Psoas muscle (tissue), 8 donors: ENCODE measurements around the gene ASTN1. TPM values are rescaled to one million over a fixed set of nuclear protein-coding genes. Genes with fewer than 3 reads are reported as not detected.

Experiments
- ATAC-seq, 4 donors: fragments of 200-7000 bp; cut with Tn5 transposase; one replicate each; pipeline ENCODE4 v1.9.1; 2020; ENCODE audit warnings: moderate library complexity in 3 of 4, mild to moderate bottlenecking in 2 of 4
- DNase-seq, 2 donors: peaks; one replicate each; pipeline ENCODE4 v3.0.0-alpha.2; 2020
- H3K27ac ChIP-seq: fragments of 200-600 bp; one replicate; pipeline ENCODE4 v1.8.0; 2022
- H3K27me3 ChIP-seq, 3 donors: fragments of 200-600 bp in 1 of 3; one replicate each; pipeline versions ENCODE4 v1.6.1 to v1.8.0; 2013 to 2022; ENCODE audit warnings: low read length in 2 of 3, mild to moderate bottlenecking in 2 of 3, moderate library complexity in 1 of 3; ENCODE audit not compliant: insufficient read depth in 3 of 3
- H3K36me3 ChIP-seq, 2 donors: fragments of 200-600 bp in 1 of 2; one replicate each; pipeline versions ENCODE4 v1.6.1 to v1.8.0; 2013 to 2022; ENCODE audit warnings: low read depth in 1 of 2, mild to moderate bottlenecking in 1 of 2, moderate library complexity in 1 of 2; ENCODE audit not compliant: insufficient read depth in 1 of 2
- H3K4me1 ChIP-seq: fragments of 200-600 bp; one replicate; pipeline ENCODE4 v1.8.0; 2022
- H3K4me3 ChIP-seq: fragments of 200-600 bp; one replicate; pipeline ENCODE4 v1.8.0; 2022; ENCODE audit warnings: mild to moderate bottlenecking
- H3K9me3 ChIP-seq: fragments of 200-600 bp; one replicate; pipeline ENCODE4 v1.8.0; 2022
- CTCF ChIP-seq: fragments of 200-600 bp; IDR thresholded peaks from one replicate; pipeline ENCODE4 v1.8.0; 2022; ENCODE audit warnings: antibody characterized with exemption
- WGBS, 3 donors: extraction: QIAGEN DNeasy Blood & Tissue Kit; methylation state at CpG; one replicate each; pipeline versions ENCODE4 v1.1.6 to v1.1.7; 2013; 5-methylcytosine and 5-hydroxymethylcytosine counted together
- intact Hi-C, 2 donors: fragments of 100-400 bp; cut with DNase I; formaldehyde crosslinking; loops; one replicate each; pipeline versions ENCODE4 v1.11.0 to v1.14.2; 2022
- polyA plus RNA-seq, 3 donors: library from polyadenylated mRNA; stranded (reverse); fragments of 200-250 nt; gene quantifications; one replicate each; pipeline ENCODE4 v1.2.3, GENCODE V29; 2013
- total RNA-seq, 4 donors: library from RNA; stranded (reverse); fragmentation: NEBNext Ultra II Directional in 2 of 4; extraction: Animal tissue kit (Norgen Biotek cat#: 25700) in 2 of 4; gene quantifications; one replicate each; pipeline versions ENCODE4 v1.2.1 to v1.2.4, GENCODE V29; 2021 to 2023
- donor health status: healthy with polysubstance abuse.
- donor health status: DM: no; HTN: no; CAD: no; lungs with moderate emphysema.
- donor health status: Bipolar disorder and iron deficiency.
- donor health status: healthy.
- donor health status: DM: yes; HTN: yes; CAD: no.
- donor health status: DM: no; HTN: no; CAD: no.
- donor health status: DM: no; HTN: no; CAD: no.
- donor health status: DM: yes; HTN: yes; CAD: no.

ASTN1 gene
- total and polyA plus RNA-seq, 7 donors = 0.03 to 0.51 (median 0.11) TPM; not detected in 1

- no peak for TF ChIP-seq CTCF
- no peak for ATAC-seq
- no peak for DNase-seq
- no peak overlapping the region for H3K27ac ChIP-seq
- 86 to 95% (median 89%) methylated on average over 1 of the region's 1 CpG for WGBS, 3 donors
- intact Hi-C loops = no loop called here
- no peaks in the 10 kb centered on the region for H3K9me3 ChIP-seq
- H3K4me1 ChIP-seq = no peaks in the 10 kb centered on the region
- H3K27me3 ChIP-seq = peaks cover 0 to 2% (median 0%) of the 10 kb centered on the region in 3 donors
- no peak overlapping the region for H3K4me3 ChIP-seq
- no peaks in the 10 kb centered on the region for H3K36me3 ChIP-seq
Measured at GRCh38 chr1:177011508-177011907, 153.0 kb downstream of the ASTN1 start.

DNA sequence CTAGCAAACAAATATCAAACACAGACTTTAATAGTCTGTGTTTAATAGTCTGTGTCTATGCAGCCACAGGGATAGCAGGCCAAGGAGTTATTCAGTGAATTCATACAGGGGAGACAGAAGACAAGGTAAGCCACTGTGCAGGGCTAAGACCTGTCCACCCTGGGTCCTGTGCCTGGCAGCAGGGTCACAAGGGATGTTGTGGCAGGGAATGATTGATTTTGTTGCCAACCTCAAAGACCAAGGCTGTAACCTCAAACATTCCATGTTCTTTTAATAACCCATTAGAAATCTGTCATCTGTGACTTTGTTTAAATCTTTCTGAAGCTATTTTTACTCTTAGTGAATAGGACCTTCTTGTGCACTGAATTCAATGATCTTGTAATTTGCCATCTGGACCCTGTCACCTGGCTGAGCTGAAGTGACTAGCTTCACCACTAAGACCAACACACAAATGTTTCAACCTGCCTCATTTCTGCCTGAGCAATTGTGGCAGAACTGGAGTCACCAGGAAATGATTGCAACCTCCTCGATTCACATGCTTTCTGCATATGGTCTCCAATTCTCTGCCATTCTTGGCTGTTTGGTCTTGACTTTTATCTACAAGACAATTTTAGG lies 154.2 kb downstream of the ASTN1 start:
- TF ChIP-seq CTCF = no peak
- Histone ChIP-seq H3K27me3 (peaks cover 0 to 2% (median 0%) of the 10 kb centered on the region in 3 donors), H3K36me3 (no peaks in the 10 kb centered on the region), H3K4me3 (no peak overlapping the region), H3K27ac (no peak overlapping the region), H3K4me1 (no peaks in the 10 kb centered on the region), H3K9me3 (no peaks in the 10 kb centered on the region)
- ATAC-seq (no peak), DNase-seq (no peak)
- WGBS, 3 donors = 66 to 92% (median 74%) methylated on average over 1 of the region's 1 CpG
- intact Hi-C loops = no loop called here

DNA sequence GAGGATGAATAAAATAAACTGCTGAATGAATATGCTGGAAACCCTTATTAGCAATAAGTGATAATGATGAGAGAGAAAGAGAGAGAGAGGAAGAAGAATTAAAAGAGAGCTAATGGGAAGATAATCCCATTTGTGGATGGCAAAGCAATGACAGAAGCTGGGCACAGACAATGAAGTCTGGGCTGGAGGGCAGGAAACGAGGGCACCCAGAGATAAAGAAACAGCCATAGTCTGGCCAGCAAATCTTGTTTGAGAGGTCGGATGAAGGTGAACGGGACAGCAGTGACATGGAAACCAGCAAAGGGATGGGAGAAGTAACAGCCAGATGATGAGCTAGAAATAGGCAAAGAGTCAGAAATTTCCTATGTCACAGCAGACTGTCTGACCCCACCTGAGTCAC lies 155.9 kb downstream of the ASTN1 start:
- no peaks in the 10 kb centered on the region for H3K36me3 ChIP-seq
- DNase-seq (no peak), ATAC-seq (no peak)
- H3K9me3 ChIP-seq = no peaks in the 10 kb centered on the region
- WGBS, 3 donors = 80 to 82% (median 81%) methylated on average over 3 of the region's 3 CpGs
- TF ChIP-seq CTCF = no peak
- intact Hi-C loops = no loop called here
- H3K27ac ChIP-seq = no peak overlapping the region
- H3K27me3 ChIP-seq = peaks cover 0 to 2% (median 0%) of the 10 kb centered on the region in 3 donors
- no peaks in the 10 kb centered on the region for H3K4me1 ChIP-seq
- no peak overlapping the region for H3K4me3 ChIP-seq

- no peak for TF ChIP-seq CTCF
- DNase-seq = no peak
- 24 to 31% (median 30%) methylated on average over 8 of the region's 8 CpGs for WGBS, 3 donors
- Histone ChIP-seq H3K27me3 (peaks cover 0 to 2% (median 0%) of the 10 kb centered on the region in 3 donors), H3K4me1 (no peaks in the 10 kb centered on the region), H3K36me3 (no peaks in the 10 kb centered on the region), H3K4me3 (no peak overlapping the region), H3K27ac (no peak overlapping the region), H3K9me3 (no peaks in the 10 kb centered on the region)
- ATAC-seq = peak in 3 of 4 donors; percentile 25 to 58 (median 47)
- intact Hi-C loops = no loop called here
Measured at GRCh38 chr1:177007437-177008161, 156.9 kb downstream of the ASTN1 start.
